Astrocyte of the spinal cord (primary cell): ENCODE data around the gene S100A8.

Source experiments
- DNase-seq: peaks from one replicate; pipeline ENCODE4 v3.0.0; 2011; ENCODE audit warnings: low read depth, low spot score
- H3K4me3 ChIP-seq: 2 replicates; pipeline ENCODE4 v1.5.1; 2011; ENCODE audit warnings: low read depth, mild to moderate bottlenecking, low read length, moderate library complexity
- CTCF ChIP-seq: IDR thresholded peaks from 2 replicates; pipeline ENCODE4 v1.5.1; 2012; ENCODE audit warnings: low read depth, mild to moderate bottlenecking, low read length, inconsistent platforms
- in situ Hi-C: cut with HindIII; loops from 2 replicates; pipeline ENCODE4 v1.10.0; 2017; ENCODE audit warnings: low sequenced_read_pairs

Gene S100A8

GRCh38 chr1:153355445-153356071 is 35.3 kb downstream of the S100A8 start:
- in situ Hi-C loops: loop anchor here (10.0 kb wide), 1 partner anchor 139 kb away; no protein-coding TSS in a partner anchor

GRCh38 chr1:153354515-153355193 is 36.2 kb downstream of the S100A8 start:
- no peak for TF ChIP-seq CTCF
- no peak for DNase-seq
- in situ Hi-C loops: loop anchor here (10.0 kb wide), 1 partner anchor 140 kb away; no protein-coding TSS in a partner anchor
- no peak overlapping the region for H3K4me3 ChIP-seq

More at GRCh38 chr1:153355445-153356071, 35.3 kb downstream of the S100A8 start:
- H3K4me3 ChIP-seq: no peak overlapping the region
- peak; percentile 56 for TF ChIP-seq CTCF
- peak; percentile 9 for DNase-seq

GRCh38 chr1:153353226-153353947 is 37.5 kb downstream of the S100A8 start:
- no peak overlapping the region for H3K4me3 ChIP-seq
- no peak for DNase-seq
- peak; percentile 50 for TF ChIP-seq CTCF
- in situ Hi-C loops: loop anchor here (10.0 kb wide), 1 partner anchor 141 kb away; no protein-coding TSS in a partner anchor

GRCh38 chr1:153352523-153352922 is 38.4 kb downstream of the S100A8 start:
- peak; percentile 88 for TF ChIP-seq CTCF
- DNase-seq: peak; percentile 61
- H3K4me3 ChIP-seq: no peak overlapping the region
- in situ Hi-C loops: loop anchor here (10.0 kb wide), 1 partner anchor 142 kb away; no protein-coding TSS in a partner anchor

- no peak overlapping the region for H3K4me3 ChIP-seq
- no peak for TF ChIP-seq CTCF
- no peak for DNase-seq
- in situ Hi-C loops: loop anchor here (10.0 kb wide), 1 partner anchor 144 kb away; no protein-coding TSS in a partner anchor
Observed at GRCh38 chr1:153350321-153350957, 40.4 kb downstream of the S100A8 start.
